GM19372 (cell line): ENCODE data around the gene RACGAP1.

ENCODE experiments used
- ATAC-seq: cut with Tn5 transposase; IDR thresholded peaks from one replicate; pipeline ENCODE4 v1.9.1; 2021; ENCODE audit warnings: mild to moderate bottlenecking, low read depth, moderate library complexity; ENCODE audit not compliant: unreplicated experiment

The RACGAP1 gene, protein sequence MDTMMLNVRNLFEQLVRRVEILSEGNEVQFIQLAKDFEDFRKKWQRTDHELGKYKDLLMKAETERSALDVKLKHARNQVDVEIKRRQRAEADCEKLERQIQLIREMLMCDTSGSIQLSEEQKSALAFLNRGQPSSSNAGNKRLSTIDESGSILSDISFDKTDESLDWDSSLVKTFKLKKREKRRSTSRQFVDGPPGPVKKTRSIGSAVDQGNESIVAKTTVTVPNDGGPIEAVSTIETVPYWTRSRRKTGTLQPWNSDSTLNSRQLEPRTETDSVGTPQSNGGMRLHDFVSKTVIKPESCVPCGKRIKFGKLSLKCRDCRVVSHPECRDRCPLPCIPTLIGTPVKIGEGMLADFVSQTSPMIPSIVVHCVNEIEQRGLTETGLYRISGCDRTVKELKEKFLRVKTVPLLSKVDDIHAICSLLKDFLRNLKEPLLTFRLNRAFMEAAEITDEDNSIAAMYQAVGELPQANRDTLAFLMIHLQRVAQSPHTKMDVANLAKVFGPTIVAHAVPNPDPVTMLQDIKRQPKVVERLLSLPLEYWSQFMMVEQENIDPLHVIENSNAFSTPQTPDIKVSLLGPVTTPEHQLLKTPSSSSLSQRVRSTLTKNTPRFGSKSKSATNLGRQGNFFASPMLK

DNA sequence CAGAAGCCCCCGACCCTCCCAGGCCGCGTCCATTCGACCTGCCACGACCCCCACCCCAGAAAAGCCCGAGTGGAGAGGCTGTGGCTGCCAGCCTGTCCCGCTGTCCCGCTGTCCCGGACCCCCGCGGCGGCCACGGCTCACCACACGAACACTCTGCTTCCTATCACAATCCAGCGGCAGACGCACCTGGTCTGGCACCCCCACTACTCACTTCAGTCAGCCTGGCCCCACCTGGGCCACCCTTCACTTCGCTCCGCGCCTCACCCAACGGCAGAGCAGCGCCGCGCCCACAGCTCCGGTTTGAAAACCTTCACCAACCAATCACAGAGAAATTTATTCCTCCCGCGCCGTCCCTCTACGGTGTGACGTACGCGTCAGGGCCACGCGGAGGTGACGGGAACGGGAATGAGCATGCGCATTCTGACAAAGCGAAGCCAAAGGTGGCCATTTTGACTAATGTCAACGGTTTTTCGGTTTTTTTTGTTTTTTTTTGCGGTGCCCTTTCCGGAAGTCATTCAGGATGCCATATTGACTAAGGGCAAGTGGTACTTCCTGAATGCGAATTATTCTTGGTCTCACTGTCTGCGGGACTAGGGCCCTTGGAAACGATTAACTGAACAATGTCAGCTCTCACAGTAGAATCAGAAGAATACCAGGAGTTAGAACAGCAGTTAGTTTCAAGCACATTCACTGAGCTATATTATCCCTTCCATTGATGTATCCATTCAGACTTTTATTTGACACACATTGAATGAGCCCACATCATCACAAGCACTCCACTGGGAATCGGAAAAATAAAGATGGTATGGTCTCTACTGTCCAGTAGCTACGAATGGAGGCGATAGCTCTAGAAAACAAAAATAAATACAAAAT, at the start of gene RACGAP1:
TSS of gene RACGAP1 (minus strand) at position 308 of the 873 bp plus-strand sequence. CDS start 8,779 bp downstream, outside the sequence.
- ATAC-seq: peak; percentile 92

DNA sequence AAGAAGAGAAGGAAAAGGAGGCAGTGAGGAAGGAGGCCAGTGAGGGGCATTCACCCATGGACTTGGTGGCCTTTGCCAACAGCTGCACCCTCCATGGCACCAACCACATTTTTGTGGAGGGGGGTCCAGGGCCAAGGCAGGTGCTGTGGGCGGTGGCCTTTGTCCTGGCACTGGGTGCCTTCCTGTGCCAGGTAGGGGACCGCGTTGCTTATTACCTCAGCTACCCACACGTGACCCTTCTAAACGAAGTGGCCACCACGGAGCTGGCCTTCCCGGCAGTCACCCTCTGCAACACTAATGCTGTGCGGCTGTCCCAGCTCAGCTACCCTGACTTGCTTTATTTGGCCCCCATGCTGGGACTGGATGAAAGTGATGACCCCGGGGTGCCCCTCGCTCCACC, 48.4 kb upstream of the RACGAP1 start:
- no peak for ATAC-seq

DNA sequence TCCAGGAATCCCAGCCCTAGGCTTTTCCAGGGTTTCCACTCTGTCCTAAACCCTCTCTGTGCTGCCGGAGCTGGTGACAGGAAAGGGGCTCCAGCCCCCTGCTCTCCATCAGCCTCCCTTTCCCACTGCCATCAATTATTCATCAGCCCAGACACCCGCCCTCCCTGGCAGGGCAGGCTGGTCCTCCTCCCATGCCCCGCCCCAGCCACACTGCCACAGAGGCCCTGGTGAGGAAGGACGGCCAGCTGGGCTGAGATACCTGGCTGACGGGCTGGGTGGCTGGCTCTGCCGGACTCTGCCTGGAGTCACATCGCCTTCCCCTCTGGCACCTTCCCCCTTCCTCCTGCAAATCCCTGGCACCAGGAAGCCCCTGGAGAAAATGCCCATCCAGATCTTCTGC, 47.9 kb upstream of the RACGAP1 start:
- ATAC-seq: no peak

DNA sequence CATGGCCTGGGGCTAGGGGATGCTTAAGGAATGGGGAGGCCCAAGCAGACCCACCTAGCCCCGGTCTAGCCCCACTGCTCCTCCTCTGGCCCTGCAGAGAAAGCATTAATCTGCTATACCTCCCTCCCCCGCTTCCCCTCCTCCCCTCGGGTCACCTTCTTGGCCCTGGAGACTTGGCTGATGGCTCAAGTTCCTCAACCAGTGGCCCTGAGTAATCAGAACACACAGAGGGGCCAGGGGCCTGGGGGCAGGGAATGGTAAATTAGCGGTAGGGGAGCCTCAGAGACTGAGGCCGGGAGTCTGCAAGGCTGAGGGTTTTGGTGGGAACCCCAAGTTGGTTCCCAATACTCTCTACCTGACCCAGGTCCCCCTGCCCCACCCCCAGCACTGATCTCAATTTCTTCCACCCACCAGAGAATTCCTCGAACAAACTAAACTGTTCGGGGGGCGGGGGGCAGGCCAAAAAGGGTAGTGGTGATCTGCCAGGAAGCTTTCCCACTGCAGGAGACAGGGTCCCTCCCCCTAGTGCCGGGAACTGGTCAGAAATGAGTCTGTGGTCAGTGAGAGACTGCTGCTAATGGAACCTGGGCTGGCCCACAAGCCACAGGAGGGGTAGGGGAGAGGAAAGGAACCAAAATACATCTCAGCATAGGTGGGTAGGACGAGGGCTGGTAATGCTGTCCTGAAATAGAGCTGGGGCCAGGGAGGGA, 47.1 kb upstream of the RACGAP1 start:
- no peak for ATAC-seq

DNA sequence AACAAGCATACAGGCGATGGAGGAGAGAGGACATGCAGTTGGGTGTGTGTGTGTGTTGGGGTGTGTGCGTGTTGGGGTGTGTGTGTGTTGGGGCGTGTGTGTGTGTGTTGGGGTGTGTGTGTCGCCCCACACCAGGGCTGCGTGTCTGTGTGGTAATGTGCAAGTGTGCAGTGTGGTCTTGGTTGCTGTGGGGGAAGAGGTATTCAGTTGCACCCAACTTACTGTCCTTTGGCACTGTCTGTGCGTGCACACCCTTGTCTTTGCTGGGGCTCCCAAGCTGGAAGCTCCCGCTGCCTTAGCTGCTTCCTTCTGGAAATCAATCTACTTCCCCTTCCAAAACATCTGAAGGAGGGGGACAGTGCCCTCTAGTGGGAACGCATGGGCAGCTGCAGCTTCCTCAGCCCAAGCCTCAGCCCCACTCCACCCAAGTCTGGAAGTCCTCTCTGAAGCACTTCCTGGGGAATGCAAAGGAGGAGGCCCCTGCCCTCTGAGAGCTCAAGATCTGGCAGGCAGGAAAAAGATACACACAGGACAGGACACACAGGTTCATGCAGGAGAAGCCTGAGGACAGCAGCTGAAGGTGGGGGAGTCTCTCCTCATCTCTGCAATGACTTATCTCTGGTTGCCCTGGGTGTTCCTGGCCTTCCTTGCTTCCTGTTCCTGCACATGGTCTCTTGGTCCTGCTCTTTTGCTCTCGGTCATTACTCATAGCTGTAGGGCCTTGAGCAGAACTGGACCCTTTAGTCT, 45.2 kb upstream of the RACGAP1 start:
- ATAC-seq: no peak

DNA sequence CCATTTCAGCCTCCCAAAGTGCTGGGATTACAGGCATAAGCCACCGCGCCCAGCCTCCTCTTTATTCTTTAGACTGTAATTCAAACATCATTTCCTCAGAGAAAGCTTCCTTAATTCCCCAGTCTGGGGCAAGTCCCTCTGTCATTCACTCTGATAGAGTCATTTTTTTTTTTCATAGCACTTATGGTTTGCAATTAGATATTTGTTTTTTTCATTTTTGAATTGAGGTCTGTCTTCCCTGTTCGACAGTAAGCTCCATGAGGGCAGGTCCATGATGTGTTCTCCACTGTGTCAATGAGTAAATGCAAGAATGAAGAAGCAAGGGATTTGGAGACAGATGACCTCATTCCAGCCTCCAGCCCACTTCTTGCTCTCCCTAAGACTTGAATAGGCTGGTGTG, 44.2 kb upstream of the RACGAP1 start:
- ATAC-seq: no peak

DNA sequence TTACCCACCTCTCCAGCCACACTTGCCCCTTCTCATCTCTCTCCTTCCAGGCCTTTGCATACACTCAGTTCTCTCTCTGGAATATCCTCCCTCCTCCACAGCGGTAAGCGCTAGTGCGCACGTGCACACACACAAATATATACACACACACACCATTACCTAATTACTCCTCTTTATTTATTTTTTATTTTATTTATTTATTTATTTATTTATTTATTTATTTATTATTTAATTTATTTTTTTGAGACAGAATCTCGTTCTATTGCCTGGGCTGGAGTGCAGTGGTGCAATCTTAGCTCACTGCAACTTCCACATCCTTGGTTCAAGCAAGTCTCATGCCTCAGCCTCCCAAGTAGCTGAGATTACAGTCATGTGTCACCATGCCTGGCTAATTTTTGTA, 43.8 kb upstream of the RACGAP1 start:
- no peak for ATAC-seq

DNA sequence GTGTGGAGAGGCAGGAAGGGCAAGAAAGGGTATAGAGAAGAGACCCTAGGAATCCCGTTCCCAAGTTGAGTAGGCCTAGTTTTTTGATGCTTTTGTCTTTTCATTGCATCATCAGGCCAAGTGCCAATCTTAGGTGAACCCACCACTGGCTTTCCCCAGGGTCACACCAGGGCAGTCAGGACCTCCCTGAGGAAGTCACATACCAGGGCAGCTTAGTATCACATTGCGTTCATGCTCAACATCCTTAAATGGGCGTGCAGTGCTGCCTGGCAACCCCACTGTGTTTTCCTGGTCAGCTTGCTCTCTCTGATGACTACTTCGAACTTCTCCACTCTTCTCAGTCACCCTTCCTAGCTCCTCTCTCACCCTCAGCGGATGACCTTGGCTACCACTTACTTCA, 41.1 kb upstream of the RACGAP1 start:
- ATAC-seq: no peak

DNA sequence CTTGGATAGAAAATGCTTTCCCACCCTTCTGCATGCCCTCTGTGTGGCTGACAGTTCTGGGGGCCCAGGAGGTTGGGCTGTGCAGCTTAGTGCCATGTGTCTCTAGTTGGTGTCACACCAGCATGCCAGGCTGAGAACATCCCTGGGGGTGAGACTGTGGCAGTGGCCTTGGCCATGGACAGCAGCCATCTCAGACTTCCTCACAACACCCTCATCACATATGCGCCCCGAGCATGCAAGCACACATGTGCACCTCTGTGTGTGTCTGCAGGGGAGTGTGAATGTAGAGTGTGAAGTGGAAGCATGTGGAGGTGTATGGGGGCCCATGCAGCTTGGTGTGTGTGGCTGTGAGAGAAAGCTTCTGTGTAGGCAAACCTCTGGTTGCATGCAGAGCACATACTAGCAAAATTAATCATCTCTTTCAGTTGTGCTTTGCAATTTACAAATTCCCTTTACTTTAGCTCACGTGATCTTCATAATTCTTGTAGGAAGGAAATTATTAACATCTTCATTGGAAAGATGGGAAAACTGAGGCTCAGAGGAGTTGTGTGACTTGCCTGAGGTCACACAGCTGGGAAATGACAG, 40.5 kb upstream of the RACGAP1 start:
- ATAC-seq: no peak

DNA sequence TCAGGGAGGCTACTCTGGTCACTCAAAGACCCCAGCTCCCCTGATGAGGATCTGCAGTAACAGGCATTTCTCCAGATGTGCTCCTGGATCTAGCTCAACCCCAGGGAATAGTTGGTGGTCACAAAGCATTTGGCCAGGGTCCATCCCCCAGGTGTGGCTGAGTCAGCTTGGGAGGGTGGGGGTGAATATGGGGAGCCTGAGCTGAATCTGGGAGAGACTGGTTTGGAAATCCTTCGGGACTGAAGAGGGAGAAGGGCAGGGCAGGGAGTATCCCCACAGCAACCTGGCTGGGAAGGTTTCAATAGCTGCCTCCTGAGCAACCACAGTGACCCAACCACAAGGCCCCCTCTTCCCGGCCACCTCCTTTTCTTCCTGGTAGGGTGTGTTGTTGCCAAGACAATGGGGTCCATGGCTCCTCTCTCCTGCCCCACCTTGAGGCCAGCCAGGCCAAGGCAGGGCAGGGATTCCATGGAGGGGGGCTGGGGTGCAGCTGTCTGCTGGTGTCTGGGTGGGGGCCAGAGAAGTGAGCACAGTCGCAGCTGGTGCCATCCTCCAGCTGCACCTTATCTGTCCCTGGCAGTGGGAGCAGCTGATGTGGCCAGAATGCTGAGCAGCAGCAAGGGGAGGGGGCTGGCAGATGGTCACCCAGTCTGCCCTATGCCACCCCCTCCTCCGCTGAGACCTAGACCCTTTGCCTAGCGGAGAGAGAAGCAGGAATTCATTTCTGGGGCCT, 37.6 kb upstream of the RACGAP1 start:
- no peak for ATAC-seq

DNA sequence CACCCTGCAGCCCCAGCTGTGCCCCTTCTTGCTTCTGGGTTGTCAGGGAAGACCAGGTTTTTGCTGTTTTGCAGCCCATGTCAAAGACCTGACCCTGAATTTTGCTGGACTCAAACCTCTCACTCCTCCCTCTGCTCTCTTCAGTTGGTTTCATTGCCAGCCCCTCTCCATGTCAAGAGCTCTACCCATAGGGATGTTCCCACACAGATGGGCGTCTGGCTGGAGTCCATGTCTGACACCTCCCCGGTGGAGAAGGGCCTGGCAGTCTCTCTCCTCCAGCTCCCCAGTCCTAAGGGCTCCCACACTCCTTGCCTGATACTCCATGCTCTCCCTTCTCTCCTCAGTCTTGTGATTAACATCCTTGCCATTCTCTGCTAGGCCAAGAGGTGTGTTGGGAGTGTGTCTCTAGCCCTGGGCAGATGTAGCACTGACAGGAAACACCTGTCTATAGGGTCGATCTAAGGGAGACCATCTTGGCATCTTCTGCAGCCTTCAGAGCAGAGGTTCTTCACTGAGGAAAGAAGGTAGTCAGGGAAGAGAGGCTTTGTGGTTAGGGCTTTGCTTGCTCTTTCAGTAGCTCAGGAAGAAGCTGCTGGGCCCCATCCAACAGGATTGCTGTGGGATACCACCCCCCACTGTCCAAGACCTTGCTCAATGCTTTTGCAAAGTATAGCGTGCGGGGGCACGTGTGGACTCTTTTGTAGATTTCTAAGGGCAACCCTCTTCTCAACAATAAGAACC, 36.8 kb upstream of the RACGAP1 start:
- no peak for ATAC-seq

DNA sequence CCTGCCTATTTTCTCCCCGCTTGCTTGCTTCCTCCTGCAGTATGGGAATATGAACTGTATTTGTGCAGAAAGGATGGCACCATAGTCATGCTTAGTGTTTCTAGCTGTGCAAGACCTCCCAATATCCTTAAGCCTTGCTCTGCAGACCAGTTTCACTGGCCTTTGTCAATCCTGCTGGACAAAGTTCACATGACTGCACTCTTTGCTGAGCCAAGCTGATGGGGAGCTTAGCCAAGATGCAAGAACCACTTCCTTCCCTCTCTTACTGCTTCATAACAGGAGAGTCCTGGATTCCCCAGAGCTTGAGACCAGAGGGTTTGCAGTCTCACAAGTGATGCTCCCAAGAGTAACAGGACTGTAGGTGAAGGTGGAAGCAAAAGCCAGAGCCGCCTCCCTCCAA, 35.9 kb upstream of the RACGAP1 start:
- ATAC-seq: no peak

DNA sequence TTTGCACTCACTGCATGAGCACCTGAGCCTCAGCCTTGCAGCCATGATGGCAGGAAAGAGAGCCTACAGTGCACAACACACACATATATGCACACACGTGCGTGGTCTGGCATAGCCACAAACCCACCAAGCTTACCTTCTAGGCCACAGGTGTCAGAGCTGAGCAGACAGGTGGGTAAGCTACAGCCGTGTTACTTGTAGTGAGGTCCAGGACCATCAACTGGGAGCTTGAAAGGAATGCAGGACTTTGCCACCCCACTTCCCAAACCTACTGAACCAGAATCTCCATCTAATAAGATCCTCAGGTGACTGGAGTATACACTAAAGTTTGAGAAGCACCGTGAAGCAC, 34.8 kb upstream of the RACGAP1 start:
- ATAC-seq: no peak

DNA sequence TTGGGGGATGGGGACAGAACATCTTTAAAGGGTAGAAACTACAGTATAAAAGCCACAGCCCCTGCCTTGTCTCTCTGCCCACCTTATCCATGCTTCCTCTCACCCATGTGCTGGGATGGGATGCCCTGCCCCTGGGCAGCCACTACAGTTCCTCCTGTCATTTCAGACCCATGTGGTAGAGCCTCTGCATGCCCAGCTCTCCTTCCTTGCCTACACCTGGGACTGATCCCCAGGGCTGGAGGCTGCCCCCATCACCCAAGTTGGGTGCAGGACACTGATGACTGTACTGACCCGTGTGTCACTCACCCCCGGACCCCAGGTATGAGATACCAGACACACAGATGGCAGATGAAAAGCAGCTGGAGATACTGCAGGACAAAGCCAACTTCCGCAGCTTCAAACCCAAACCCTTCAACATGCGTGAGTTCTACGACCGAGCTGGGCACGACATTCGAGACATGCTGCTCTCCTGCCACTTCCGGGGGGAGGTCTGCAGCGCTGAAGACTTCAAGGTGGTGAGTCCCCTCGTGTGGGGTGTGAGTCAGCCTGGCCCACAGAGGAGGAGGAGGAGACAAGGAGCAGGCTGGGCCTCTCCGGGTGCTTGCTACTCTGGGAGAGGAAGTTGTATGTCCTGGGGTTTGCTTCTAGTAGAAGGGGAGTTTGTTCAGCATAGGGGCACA, 34.3 kb upstream of the RACGAP1 start:
- ATAC-seq: no peak

DNA sequence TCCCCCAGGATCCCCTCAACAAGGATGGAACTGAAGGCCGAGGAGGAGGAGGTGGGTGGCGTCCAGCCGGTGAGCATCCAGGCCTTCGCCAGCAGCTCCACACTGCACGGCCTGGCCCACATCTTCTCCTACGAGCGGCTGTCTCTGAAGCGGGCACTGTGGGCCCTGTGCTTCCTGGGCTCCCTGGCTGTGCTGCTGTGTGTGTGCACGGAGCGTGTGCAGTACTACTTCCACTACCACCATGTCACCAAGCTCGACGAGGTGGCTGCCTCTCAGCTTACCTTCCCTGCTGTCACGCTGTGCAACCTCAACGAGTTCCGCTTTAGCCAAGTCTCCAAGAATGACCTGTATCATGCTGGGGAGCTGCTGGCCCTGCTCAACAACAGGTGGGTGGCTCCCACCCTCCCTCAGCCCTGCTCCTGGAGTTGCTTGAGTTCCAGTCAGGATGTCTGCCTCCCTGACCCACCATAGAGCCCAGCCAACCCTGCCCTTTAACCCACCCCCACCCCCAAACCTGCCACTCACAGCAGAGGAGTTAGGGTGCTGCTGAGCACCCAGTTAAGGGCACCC, 33.5 kb upstream of the RACGAP1 start:
- ATAC-seq: no peak

DNA sequence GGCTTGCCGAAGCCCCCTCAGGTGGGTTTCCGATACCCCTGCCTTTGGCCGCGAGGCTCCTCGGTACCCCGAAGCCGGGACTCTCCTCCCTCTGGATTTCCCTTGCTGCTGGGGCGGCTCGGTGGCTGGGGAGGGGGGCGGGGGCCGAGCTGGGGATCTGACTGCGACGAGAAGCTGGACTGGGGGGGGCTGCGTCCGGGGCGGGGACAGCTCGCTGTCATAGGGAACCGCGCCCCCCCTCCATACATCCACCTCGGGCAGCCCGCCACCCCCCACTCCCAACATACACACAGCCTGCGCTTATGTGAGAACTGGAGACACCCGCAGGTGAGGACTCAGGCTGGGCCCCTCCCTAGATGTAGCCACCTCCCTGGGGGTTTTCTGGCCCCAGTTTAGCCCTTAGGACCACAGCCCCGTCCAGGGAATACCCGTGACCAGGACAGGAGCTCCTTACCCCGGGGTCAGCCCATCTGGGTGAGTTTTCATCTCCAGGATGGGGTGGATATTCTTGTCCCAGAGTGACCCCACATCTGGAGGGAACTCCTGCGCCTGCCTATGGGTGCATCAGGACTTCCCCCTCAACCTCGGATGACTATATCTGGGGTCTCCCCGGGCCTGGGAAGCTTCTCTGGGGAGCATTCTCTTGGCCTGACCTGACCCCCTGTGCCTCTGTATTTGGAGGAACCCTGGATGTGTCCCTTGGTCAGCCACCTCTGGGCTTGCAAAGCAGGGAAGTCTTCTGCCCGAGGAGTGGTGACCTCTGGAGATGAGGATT, 32.8 kb upstream of the RACGAP1 start:
- no peak for ATAC-seq
